Endothelial cell of umbilical vein (primary cell): ENCODE results near the gene RBM4. TPM values are rescaled to one million over a fixed set of nuclear protein-coding genes. Genes with fewer than 3 reads are reported as not detected.

ENCODE experiments used
- BruUV-seq: library from RNA; stranded (reverse); fragments of 400-500 nt; replicated peaks from 2 replicates; lab custom pipeline; 2021; lab: Mats Ljungman, UMichigan
- CTCF ChIA-PET: fragments of 300-600, 350-600 bp; sonication (Branson Sonifier 250); formaldehyde crosslinking; loops from one replicate; lab custom pipeline; 2021; ENCODE audit warnings: antibody characterized with exemption, inconsistent platforms; lab: Charles Lee
- POLR2A ChIA-PET: fragments of 300-600, 350-600 bp; sonication (Branson Sonifier 250); formaldehyde crosslinking; loops from one replicate; lab custom pipeline; 2021; ENCODE audit warnings: antibody characterized with exemption, inconsistent platforms; lab: Charles Lee
- DNase-seq: peaks from one replicate; pipeline ENCODE4 v3.0.0-alpha.2; 2011; ENCODE audit warnings: low read depth, low spot score
- FAIRE-seq: peaks from 2 replicates; lab custom pipeline; 2011; peaks lifted over from hg19 to GRCh38; lab: Jason Lieb, UNC
- H2AFZ ChIP-seq: 2 replicates; pipeline ENCODE4 v1.6.0; 2012; ENCODE audit warnings: low read depth, low read length, control low read depth, inconsistent platforms
- H3K27ac ChIP-seq: 2 replicates; pipeline ENCODE4 v1.5.1; 2011; ENCODE audit warnings: low read depth, mild to moderate bottlenecking, control low read depth, low read length, moderate library complexity; ENCODE audit not compliant: insufficient read depth
- H3K27me3 ChIP-seq, 2 experiments: 2 replicates each; pipeline versions ENCODE4 v1.6.0 to v1.6.1; 2011; ENCODE audit warnings: low read length in 2 of 2, mixed read lengths in 1 of 2; ENCODE audit not compliant: control insufficient read depth in 2 of 2, insufficient read depth in 2 of 2
- H3K36me3 ChIP-seq, 2 experiments: 2 replicates in 1 of 2; 3 replicates in 1 of 2; pipeline ENCODE4 v1.5.1; 2011; ENCODE audit warnings: low read length in 2 of 2, mild to moderate bottlenecking in 1 of 2, moderate library complexity in 1 of 2; ENCODE audit not compliant: control insufficient read depth in 2 of 2, insufficient read depth in 2 of 2; ENCODE audit errors: extremely low read depth in 1 of 2
- H3K4me1 ChIP-seq: 3 replicates; pipeline ENCODE4 v1.5.1; 2011; ENCODE audit warnings: mild to moderate bottlenecking, low read length; ENCODE audit not compliant: control insufficient read depth, insufficient read depth; ENCODE audit errors: extremely low read depth
- H3K4me2 ChIP-seq: 2 replicates; pipeline ENCODE4 v1.6.1; 2011; ENCODE audit warnings: low read length, control low read depth, mixed read lengths; ENCODE audit not compliant: insufficient read depth
- H3K4me3 ChIP-seq, 3 experiments: fragments of 200-600 bp in 1 of 3; sonication (generic), shearing (Covaris generic) in 1 of 3; replicated peaks in 1 of 3; 2 replicates each; pipeline ENCODE4 v1.5.1; 2011 to 2016; ENCODE audit warnings: control low read depth in 3 of 3, low read length in 3 of 3, mild to moderate bottlenecking in 2 of 3, inconsistent platforms in 1 of 3, low read depth in 1 of 3, moderate library complexity in 1 of 3; ENCODE audit not compliant: insufficient read depth in 1 of 3
- H3K79me2 ChIP-seq: 2 replicates; pipeline ENCODE4 v1.6.0; 2012; ENCODE audit warnings: low read length, inconsistent platforms; ENCODE audit not compliant: control insufficient read depth, insufficient read depth
- H3K9ac ChIP-seq: replicated peaks from 2 replicates; pipeline ENCODE3; 2011; ENCODE audit warnings: low read length, control low read depth; ENCODE audit not compliant: insufficient read depth; ENCODE audit errors: extremely low read depth
- H3K9me1 ChIP-seq: replicated peaks from 3 replicates; pipeline ENCODE4 v1.6.0; 2011; ENCODE audit warnings: mild to moderate bottlenecking, low read length; ENCODE audit not compliant: control insufficient read depth, insufficient read depth; ENCODE audit errors: extremely low read depth
- H3K9me3 ChIP-seq: replicated peaks from 2 replicates; pipeline ENCODE4 v1.5.1; 2012; ENCODE audit warnings: low read length, inconsistent platforms; ENCODE audit not compliant: control insufficient read depth, insufficient read depth
- H4K20me1 ChIP-seq: replicated peaks from 2 replicates; pipeline ENCODE3; 2011; ENCODE audit warnings: mild to moderate bottlenecking, low read length; ENCODE audit not compliant: control insufficient read depth, insufficient read depth; ENCODE audit errors: extremely low read depth
- CTCF ChIP-seq, 2 donors: IDR thresholded peaks; 1 replicate in 1 of 2; 2 replicates in 1 of 2; pipeline ENCODE4 v1.5.1; 2011; ENCODE audit warnings: low read length in 2 of 2, mild to moderate bottlenecking in 2 of 2, moderate library complexity in 2 of 2, control low read depth in 1 of 2, inconsistent platforms in 1 of 2, low read depth in 1 of 2; ENCODE audit not compliant: insufficient read depth in 1 of 2; ENCODE audit errors: extremely low read depth in 1 of 2
- EZH2 ChIP-seq: IDR thresholded peaks from 2 replicates; pipeline ENCODE4 v1.6.1; 2012; ENCODE audit warnings: borderline replicate concordance, low read depth, mild to moderate bottlenecking, moderate library complexity, low read length, inconsistent platforms; ENCODE audit not compliant: severe bottlenecking
- FOS ChIP-seq: IDR thresholded peaks from 2 replicates; pipeline ENCODE4 v1.6.1; 2011; ENCODE audit warnings: mild to moderate bottlenecking, low read length, moderate library complexity, borderline replicate concordance; ENCODE audit not compliant: insufficient read depth
- GATA2 ChIP-seq: IDR thresholded peaks from 2 replicates; pipeline ENCODE4 v1.7.0; 2011; ENCODE audit warnings: low read depth, mild to moderate bottlenecking, moderate library complexity, mixed read lengths, low read length; ENCODE audit not compliant: insufficient read length, insufficient read depth
- JUN ChIP-seq: IDR thresholded peaks from 2 replicates; pipeline ENCODE4 v1.6.1; 2011; ENCODE audit warnings: borderline replicate concordance, low read depth; ENCODE audit not compliant: insufficient read length, insufficient read depth
- MYC ChIP-seq: IDR thresholded peaks from one replicate; pipeline ENCODE4 v1.6.1; 2011; ENCODE audit warnings: mild to moderate bottlenecking, low read depth, low read length
- POLR2A ChIP-seq: IDR thresholded peaks from 2 replicates; pipeline ENCODE4 v1.6.1; 2012; ENCODE audit warnings: low read depth, mild to moderate bottlenecking, control low read depth, low read length
- POLR2AphosphoS5 ChIP-seq: IDR thresholded peaks from 2 replicates; pipeline ENCODE4 v1.6.1; 2012; ENCODE audit warnings: low read depth, mild to moderate bottlenecking, control low read depth, low read length, moderate library complexity; ENCODE audit not compliant: insufficient read depth
- dilution Hi-C: fragments of 300-500 bp; cut with MboI; formaldehyde crosslinking; loops from one replicate; pipeline ENCODE4 v1.15.0; 2019; ENCODE audit warnings: low sequenced_read_pairs; ENCODE audit not compliant: extremely low pct_ligation_motif_present
- intact Hi-C: fragments of 100-400 bp; cut with micrococcal nuclease; formaldehyde crosslinking; loops from one replicate; pipeline ENCODE4 v1.10.0; 2022
- polyA plus RNA-seq, 4 experiments: library from polyadenylated mRNA; depleted of rRNA in 3 of 4; stranded (reverse) in 3 of 4; unstranded in 1 of 4; fragments of >200 nt; gene quantifications; 2 replicates each; pipeline versions ENCODE4 v1.2.1 to v1.2.3, GENCODE V29; 2011 to 2012; ENCODE audit warnings: missing spikeins in 1 of 4
- total RNA-seq: library from RNA; stranded (reverse); gene quantifications from 2 replicates; pipeline ENCODE4 v1.2.3, GENCODE V29; 2021
- TF ChIP-seq, protein P1 (sequence below): IDR thresholded peaks from 2 replicates; pipeline ENCODE4 v1.6.1; 2011; ENCODE audit not compliant: insufficient read depth, insufficient read length

RBM4 gene
- total and polyA plus RNA-seq, 2 donors (not counting 3 experiments of a cell fraction or from before 2014, with no cell fraction given): 153 to 361 TPM

GRCh38 chr11:66617155-66617834 is 21.2 kb upstream of the RBM4 start:
- no peak for FAIRE-seq
- peaks cover 24% of the 10 kb centered on the region for H3K4me1 ChIP-seq
- CTCF ChIA-PET: interaction anchor here (1.0 to 2.2 kb wide), 4 partner anchors 21 to 61 kb away, joined by 4 to 14 read pairs (median 4); partner anchors contain the start of genes CCDC87, CCS and RBM4B
- peak overlapping the region; percentile 55 to 93 (median 75) for H3K4me3 ChIP-seq
- no TSS peak for BruUV-seq
- H3K36me3 ChIP-seq: no peaks in the 10 kb centered on the region
- H3K27me3 ChIP-seq: no peaks in the 10 kb centered on the region
- dilution Hi-C loops: no loop called here
- H2AFZ ChIP-seq: no peak overlapping the region
- H3K9me1 ChIP-seq: no peaks in the 10 kb centered on the region
- TF ChIP-seq GATA2: no peak
- TF ChIP-seq MYC: no peak
- no peak for TF ChIP-seq FOS
- no peak for TF ChIP-seq JUN
- TF ChIP-seq EZH2: no peak
- TF ChIP-seq POLR2A: no peak
- no peak for TF ChIP-seq POLR2AphosphoS5
- no peak for TF ChIP-seq CTCF (IDR thresholded peaks at IDR 0.05; ENCODE audit: extremely low read depth in 1 of 2, insufficient read depth in 1 of 2, low read depth in 1 of 2, low read length in 2 of 2)
- TF ChIP-seq, protein P1, sequence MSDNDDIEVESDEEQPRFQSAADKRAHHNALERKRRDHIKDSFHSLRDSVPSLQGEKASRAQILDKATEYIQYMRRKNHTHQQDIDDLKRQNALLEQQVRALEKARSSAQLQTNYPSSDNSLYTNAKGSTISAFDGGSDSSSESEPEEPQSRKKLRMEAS: no peak
- no peak for DNase-seq
- peak overlapping the region; percentile 68 for H3K9ac ChIP-seq
- intact Hi-C loops: no loop called here
- peaks cover 10% of the 10 kb centered on the region for H4K20me1 ChIP-seq
- POLR2A ChIA-PET: interaction anchor here (0.5 to 2.0 kb wide), 11 partner anchors 10 to 72 kb away, joined by 3 to 26 read pairs (median 7); partner anchors contain the start of genes CTSF, RBM4, RBM4B and ZDHHC24
- peak overlapping the region; percentile 94 for H3K4me2 ChIP-seq
- peaks cover 57% of the 10 kb centered on the region for H3K79me2 ChIP-seq
- no peaks in the 10 kb centered on the region for H3K9me3 ChIP-seq
- H3K27ac ChIP-seq: peak overlapping the region; percentile 37
